Stimulated activated CD4-positive, alpha-beta T cell treated with anti-CD3 and anti-CD28 coated beads, TNF-alpha, amount 100 ng/mL, for 24 hours (primary cell): ENCODE data around the gene LRTM1.

Experiments
- DNase-seq, 3 experiments: peaks; one replicate each; pipeline ENCODE4 v3.0.0-alpha.2; 2020; ENCODE audit warnings: low read depth in 3 of 3

Gene LRTM1

DNA sequence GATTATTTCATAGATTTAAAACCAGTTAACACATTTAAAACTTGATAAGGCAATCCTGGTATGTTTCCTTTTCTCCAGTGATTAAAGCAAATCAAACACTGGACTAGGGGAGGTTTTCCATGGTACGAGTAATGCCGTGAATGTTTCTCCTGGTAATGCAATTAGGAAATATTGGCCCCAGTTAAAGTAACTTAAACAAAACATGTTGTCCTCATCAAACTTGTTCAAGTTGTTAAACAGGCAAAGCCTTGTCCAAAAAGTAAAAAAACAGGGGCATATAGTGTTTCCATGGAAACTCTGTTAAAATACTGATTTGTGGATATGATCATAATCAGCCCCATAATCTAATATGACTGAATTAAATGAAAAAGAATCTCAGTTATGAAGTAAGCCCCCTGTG lies 13.1 kb upstream of the LRTM1 start:
- no peak for DNase-seq

- no peak for DNase-seq
These were observed 11.9 kb upstream of the LRTM1 start for GRCh38 chr3:54939557-54940300.

DNA sequence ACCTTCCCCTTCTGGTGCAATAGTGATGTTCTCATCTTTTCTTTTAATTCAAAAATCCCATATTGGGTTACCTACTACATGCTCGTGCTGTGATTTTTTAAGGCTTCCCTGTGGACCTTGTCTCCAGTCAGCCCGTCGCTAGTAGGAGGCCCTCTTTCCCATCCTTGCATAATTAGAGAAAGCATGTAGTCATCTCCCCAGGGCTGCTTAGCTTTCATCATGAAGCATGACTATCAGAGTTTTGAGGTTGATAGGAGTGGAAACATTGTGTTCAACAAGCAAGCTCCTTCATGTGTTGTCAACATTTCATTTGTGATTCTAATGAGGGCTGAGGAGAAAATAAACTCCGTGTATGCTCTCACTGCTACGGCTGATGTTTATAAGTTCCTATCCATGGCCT lies 8.7 kb upstream of the LRTM1 start:
- no peak for DNase-seq

DNA sequence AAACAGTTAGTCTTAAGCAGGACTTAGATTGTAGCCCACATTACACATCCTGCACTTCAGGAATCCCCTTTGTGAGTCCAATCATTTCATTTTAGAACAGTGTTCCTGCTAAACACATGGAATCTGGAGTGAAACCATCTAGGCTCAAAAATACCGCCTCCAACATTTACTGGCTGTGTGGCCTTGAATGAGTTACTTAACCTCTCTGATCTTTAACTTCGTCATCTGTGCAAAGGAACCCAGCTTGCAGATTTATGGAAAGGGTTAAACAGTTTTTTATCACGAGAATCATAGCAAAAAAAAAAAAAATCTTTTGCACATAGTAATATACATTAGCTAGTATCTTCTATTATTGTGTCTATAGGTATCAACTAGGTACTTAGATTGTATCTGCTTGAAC lies 8.0 kb upstream of the LRTM1 start:
- DNase-seq = no peak

DNA sequence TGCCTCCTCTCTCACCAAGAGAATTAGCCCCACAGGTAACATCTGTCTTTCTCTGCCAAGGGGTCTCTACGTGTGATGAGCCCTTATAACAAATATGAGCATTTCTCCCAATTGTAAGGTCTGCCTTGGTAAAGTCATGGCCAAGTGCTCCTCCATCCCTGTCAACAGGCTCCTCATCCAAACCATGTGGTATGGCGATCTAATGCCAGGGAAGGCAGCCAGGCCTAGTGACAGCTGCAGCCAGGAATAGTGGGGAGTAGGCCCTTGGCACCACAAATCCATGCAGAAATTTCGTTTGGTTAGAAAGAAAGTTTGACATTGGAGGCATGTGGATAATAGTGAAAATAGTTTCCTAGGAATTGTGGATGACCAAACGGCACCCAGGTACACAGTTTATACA lies 4.7 kb upstream of the LRTM1 start:
- DNase-seq = no peak

DNA sequence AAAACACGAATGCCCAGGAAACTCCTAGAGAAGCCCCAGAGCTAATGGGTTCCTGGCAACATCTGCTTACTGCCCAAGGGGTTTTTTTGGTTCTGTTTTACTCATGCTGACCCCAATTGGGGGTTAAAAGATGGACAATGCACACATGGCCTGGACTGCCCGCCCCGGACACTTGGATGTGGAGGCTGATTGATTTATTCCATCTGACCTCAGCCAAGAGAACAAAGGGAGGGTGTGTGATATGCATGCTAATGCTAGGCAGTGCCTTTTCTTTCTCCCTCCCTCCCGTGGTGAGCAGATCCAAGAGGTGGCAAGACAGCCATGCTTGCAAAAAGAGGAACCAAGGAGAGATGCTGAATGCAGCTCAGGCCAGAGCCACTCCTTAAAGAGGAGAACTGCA lies 3.3 kb upstream of the LRTM1 start:
- DNase-seq = no peak

- DNase-seq = no peak
These were observed 9.3 kb downstream of the LRTM1 start for GRCh38 chr3:54918516-54918915.

- DNase-seq = no peak
These were observed 10.0 kb downstream of the LRTM1 start for GRCh38 chr3:54917862-54918261.

GRCh38 chr3:54917174-54917573 lies 10.7 kb downstream of the LRTM1 start:
- no peak for DNase-seq

DNA sequence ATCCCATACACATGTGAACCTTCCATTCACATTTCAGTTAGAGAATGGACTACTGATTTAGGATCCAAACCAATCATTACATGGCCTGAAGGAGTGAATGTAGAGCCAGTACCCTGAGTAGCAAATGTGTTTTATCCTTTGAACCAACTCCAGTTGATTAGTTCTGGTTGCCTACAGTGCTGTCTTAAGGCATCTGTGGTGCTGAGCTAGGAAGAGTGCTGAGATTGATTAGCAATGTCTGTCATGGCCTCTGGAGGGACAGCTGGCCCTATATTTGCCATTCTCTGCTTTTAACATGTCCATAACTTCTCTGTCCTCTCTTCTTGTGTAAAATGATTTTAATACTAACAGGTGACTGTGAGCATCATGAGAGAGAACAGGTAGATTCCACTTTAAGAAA lies 11.1 kb downstream of the LRTM1 start:
- no peak for DNase-seq

- DNase-seq = no peak
These were observed 11.9 kb downstream of the LRTM1 start for GRCh38 chr3:54915976-54916375.

GRCh38 chr3:54915181-54915580 lies 12.7 kb downstream of the LRTM1 start:
- no peak for DNase-seq

DNA sequence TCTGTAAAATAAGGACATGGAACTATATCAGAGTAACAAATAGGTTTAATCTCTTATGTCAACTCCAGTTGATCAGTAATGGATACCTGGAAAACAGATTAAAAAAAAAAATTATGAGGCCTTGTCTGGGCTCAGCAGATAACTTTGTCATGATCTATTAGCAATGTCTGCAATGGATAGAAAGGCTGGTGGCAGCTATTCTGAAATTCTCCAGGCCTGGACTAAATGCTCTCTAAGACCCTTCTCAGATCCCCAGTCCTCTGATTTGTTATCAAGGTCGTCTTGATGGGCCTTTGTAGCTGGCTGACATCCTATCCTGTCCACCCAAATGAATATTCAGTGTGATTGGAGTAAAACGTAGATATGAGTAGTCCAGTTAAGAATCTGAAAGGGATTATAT lies 13.7 kb downstream of the LRTM1 start:
- no peak for DNase-seq

DNA sequence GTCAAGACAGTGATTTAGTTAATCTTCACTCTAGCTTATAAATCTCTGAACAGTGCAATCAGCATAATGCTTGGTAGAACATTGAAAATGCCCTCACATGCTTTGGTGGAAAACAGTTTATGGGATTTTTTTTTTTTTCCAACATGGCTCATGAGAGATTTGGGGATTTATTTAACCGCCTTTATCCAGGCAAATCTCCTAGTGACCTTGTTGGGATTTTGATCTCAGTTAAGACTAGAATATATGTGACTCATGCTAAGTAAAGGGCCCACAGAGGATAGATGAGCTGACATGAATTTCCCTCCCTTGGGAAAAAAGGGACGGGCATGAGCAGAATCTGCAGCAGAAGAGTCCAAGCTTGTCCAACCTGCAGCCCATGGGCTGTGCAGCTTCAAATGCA lies 18.7 kb downstream of the LRTM1 start:
- no peak for DNase-seq

- no peak for DNase-seq
These were observed 21.1 kb downstream of the LRTM1 start for GRCh38 chr3:54906763-54907162.

DNA sequence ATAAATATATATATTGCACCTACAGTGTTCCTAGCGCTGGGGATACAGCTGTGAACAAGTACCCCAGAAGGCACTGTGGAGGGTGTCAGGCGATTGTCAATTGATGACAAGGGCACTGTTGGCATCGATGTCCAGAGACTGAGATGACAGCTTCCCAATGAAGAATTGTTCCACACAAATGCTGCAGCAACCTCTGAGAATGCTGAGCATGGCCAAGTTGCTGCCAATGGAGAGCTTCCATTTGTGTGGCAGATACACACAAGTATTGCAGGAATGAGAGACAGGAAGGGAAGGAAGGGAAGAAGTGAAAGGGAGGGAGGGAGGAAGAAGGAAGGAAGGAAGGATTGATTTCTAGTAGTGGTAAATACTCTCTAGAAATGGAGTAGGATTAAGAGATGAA lies 21.9 kb downstream of the LRTM1 start:
- DNase-seq = no peak

- DNase-seq = no peak
These were observed 22.5 kb downstream of the LRTM1 start for GRCh38 chr3:54905261-54905888.

DNA sequence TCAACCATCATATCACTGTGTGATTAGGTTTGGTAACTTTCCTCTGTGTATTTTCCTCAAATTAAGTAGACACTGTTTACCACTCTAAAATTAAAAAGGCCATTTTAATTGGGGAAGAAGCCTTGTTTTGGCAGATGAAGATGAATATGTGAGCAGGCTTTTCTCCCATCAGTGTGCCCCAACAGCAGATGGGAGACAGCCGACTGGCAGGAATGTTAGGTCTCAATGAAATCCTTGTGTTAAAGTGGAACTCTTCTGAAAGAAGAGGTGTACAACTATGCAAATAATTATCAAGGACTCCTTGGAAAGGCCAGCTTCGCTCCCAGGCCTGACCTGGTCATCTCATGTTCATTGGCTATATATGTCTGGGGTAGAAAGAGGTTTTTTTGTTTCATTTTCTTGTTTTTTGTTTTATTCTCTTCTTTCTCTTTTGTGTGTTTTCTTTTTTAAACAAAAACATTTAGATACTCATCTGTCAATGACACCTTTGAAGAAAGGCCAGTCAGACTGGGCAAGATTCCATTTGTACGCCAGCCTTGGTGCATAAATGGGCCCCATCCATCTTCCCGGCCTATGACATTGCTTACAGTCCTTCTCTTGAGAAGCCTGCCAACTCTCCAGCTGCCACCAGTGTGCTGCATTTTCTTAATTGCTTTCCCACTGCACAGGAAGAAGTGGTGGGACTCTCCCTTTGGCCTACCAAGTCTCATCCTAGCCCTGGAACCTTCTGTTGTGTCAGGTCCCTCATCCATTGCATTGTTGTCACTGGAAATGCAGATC lies 25.8 kb downstream of the LRTM1 start:
- DNase-seq = no peak

DNA sequence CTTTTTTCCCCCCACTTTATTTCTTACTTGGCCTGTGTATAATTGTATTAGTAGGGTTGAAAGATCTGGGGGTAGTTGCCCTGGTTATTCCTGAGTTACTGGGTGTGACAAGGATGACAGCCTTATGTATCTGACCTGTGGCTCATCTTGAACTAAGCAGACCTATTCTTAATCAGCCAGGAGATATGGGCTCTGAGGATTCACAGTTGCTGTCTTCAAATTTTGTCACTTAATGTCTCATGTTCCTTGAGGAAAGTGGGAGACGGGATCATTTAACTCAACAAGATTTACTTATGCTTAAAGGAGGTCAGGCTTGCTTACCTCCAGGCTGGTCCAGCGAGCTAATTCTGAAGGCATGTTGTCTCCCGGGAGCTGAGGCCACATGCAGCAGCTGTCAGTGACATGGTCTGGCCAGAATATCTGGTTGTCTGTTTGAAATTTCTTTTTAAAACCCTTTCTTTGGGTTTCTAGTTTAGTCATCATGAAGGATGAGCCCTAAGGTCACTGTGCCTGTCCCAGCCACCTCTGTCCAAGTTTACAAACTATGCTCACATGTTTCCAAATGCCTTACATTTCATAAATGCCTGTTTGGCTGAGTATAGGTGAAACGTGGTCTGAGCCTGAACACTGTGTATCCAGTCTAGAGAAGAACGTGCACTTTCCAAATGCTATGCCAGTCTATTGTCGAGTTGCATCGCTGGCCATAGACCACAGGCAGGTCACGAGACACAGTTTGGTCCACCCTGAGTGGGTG lies 26.8 kb downstream of the LRTM1 start:
- DNase-seq = no peak

- DNase-seq = no peak
These were observed 28.6 kb downstream of the LRTM1 start for GRCh38 chr3:54899273-54899672.

DNA sequence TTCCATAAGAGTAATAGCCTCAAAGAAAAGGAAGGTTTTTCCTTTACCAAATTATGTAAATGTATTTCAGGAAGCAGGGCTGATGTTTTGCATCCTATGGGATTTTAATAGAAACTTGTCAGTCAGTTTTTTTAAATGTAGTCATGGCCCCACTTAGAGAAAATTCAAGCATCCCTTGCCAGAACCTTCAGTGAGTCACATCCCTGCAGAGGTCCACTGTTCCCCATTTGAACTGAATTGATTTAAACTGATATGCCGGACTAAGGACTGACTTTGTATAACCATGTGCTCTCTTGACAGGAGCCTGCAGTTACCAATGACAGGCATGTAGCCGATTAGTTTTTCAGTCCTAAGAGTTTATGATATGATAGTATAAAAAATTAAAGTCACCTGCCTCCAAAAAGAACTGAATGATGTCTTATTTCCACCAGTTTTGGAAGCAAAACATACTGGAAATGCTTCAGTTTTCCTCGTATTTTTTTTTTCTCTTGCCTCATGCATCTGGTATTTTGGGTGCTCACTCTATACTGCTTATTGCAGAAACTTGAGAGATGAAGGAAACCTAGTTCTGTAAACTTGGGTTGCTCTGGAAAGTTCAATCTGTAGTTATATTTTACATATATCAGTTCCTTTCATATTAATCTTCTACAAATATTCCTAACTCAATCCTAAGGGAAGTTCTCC lies 30.7 kb downstream of the LRTM1 start:
- DNase-seq = no peak

- DNase-seq = no peak
These were observed 32.2 kb downstream of the LRTM1 start for GRCh38 chr3:54895613-54896012.
